NCI-H69 (cell line): Measurements from ENCODE around the gene ZFP28.

Source experiments
- DNase-seq: peaks from one replicate; lab custom pipeline; 2025; lab: John Stamatoyannopoulos, UW

The ZFP28 gene

GRCh38 chr19:56596676-56597075 is 57.9 kb downstream of the ZFP28 start:
- DNase-seq: no peak

GRCh38 chr19:56597696-56598095 is 58.9 kb downstream of the ZFP28 start:
- no peak for DNase-seq

- no peak for DNase-seq
These were observed 62.6 kb downstream of the ZFP28 start for GRCh38 chr19:56601375-56601774.

- no peak for DNase-seq
These were observed 65.1 kb downstream of the ZFP28 start for GRCh38 chr19:56603829-56604228.
